IMR-90 (cell line): ENCODE data around the gene NELFE. TPM values are rescaled to one million over a fixed set of nuclear protein-coding genes. Genes with fewer than 3 reads are reported as not detected.

Source experiments
- ATAC-seq: fragments of 200-7000 bp; cut with Tn5 transposase; 2 replicates; pipeline ENCODE4 v1.9.1; 2020; ENCODE audit warnings: low read depth, mild to moderate bottlenecking, moderate library complexity
- BruUV-seq: library from RNA; stranded (reverse); fragments of 400-500 nt; replicated peaks from 2 replicates; lab custom pipeline; 2021; lab: Mats Ljungman, UMichigan
- CTCF ChIA-PET: fragments of 300-600 bp; formaldehyde crosslinking; extraction: SDS; loops from one replicate; lab custom pipeline; 2021; ENCODE audit warnings: antibody characterized with exemption; lab: Yijun Ruan, JAX
- POLR2A ChIA-PET: fragments of 300-600 bp; sonication (Branson Sonifier 250); formaldehyde crosslinking; loops from one replicate; lab custom pipeline; 2022; ENCODE audit warnings: antibody characterized with exemption; ENCODE audit not compliant: unreplicated experiment; lab: Charles Lee
- DNase-seq: peaks from one replicate; pipeline ENCODE4 v3.0.0; 2013
- H2AFZ ChIP-seq: replicated peaks from 2 replicates; pipeline ENCODE3; 2013; ENCODE audit warnings: low read length, mild to moderate bottlenecking; ENCODE audit not compliant: poor library complexity
- H2AK5ac ChIP-seq: 2 replicates; pipeline ENCODE4 v1.6.1; 2013; ENCODE audit warnings: low read depth, low read length, inconsistent platforms
- H2AK9ac ChIP-seq: replicated peaks from 2 replicates; pipeline ENCODE3; 2013; ENCODE audit warnings: mild to moderate bottlenecking, low read depth, low read length, moderate library complexity; ENCODE audit not compliant: poor library complexity
- H2BK120ac ChIP-seq: 2 replicates; pipeline ENCODE4 v1.6.1; 2013; ENCODE audit warnings: low read depth, low read length, inconsistent platforms
- H2BK15ac ChIP-seq: 3 replicates; pipeline ENCODE4 v1.6.1; 2013; ENCODE audit warnings: low read depth, low read length, inconsistent platforms
- H2BK20ac ChIP-seq: 2 replicates; pipeline ENCODE4 v1.6.1; 2013; ENCODE audit warnings: low read depth, mild to moderate bottlenecking, inconsistent platforms, low read length, moderate library complexity
- H2BK5ac ChIP-seq: 2 replicates; pipeline ENCODE4 v1.6.1; 2013; ENCODE audit warnings: mild to moderate bottlenecking, low read depth, low read length, inconsistent platforms; ENCODE audit not compliant: poor library complexity, severe bottlenecking
- H3K14ac ChIP-seq: replicated peaks from 2 replicates; pipeline ENCODE4 v1.6.1; 2013; ENCODE audit warnings: low read depth, low read length, inconsistent platforms
- H3K18ac ChIP-seq: 2 replicates; pipeline ENCODE4 v1.6.1; 2013; ENCODE audit warnings: low read depth, low read length, control low read depth
- H3K23ac ChIP-seq: 2 replicates; pipeline ENCODE4 v1.6.1; 2013; ENCODE audit warnings: low read depth, low read length, inconsistent platforms
- H3K27ac ChIP-seq: 2 replicates; pipeline ENCODE4 v1.5.1; 2013; ENCODE audit warnings: mild to moderate bottlenecking, control low read depth, low read length; ENCODE audit not compliant: insufficient read depth
- H3K27me3 ChIP-seq: 2 replicates; pipeline ENCODE4 v1.6.1; 2013; ENCODE audit warnings: low read length; ENCODE audit not compliant: control insufficient read depth, insufficient read depth
- H3K36me3 ChIP-seq: 2 replicates; pipeline ENCODE4 v1.6.1; 2013; ENCODE audit warnings: low read length, mixed read lengths; ENCODE audit not compliant: control insufficient read depth, insufficient read depth
- H3K4ac ChIP-seq: 2 replicates; pipeline ENCODE4 v1.6.1; 2013; ENCODE audit warnings: low read depth, low read length, inconsistent platforms
- H3K4me1 ChIP-seq: 2 replicates; pipeline ENCODE4 v1.6.1; 2013; ENCODE audit warnings: low read length, mixed read lengths; ENCODE audit not compliant: control insufficient read depth, insufficient read depth
- H3K4me2 ChIP-seq: 2 replicates; pipeline ENCODE4 v1.6.1; 2013; ENCODE audit warnings: low read depth, mild to moderate bottlenecking, control low read depth, low read length, moderate library complexity
- H3K4me3 ChIP-seq: 2 replicates; pipeline ENCODE4 v1.5.1; 2013; ENCODE audit warnings: low read depth, mild to moderate bottlenecking, control low read depth, low read length, moderate library complexity; ENCODE audit not compliant: insufficient read depth
- H3K56ac ChIP-seq: 2 replicates; pipeline ENCODE4 v1.6.1; 2013; ENCODE audit warnings: low read length, inconsistent platforms; ENCODE audit not compliant: insufficient read depth; ENCODE audit errors: extremely low read depth
- H3K79me1 ChIP-seq, 2 experiments: 2 replicates each; pipeline ENCODE4 v1.6.1; 2013; ENCODE audit warnings: low read length in 2 of 2, inconsistent platforms in 1 of 2, low read depth in 1 of 2
- H3K9ac ChIP-seq: 2 replicates; pipeline ENCODE4 v1.6.1; 2013; ENCODE audit warnings: low read depth, low read length, control low read depth
- H3K9me1 ChIP-seq: 2 replicates; pipeline ENCODE4 v1.6.1; 2013; ENCODE audit warnings: low read length, inconsistent platforms; ENCODE audit not compliant: insufficient read depth
- H3K9me3 ChIP-seq: 2 replicates; pipeline ENCODE4 v1.6.1; 2013; ENCODE audit warnings: low read length; ENCODE audit not compliant: control insufficient read depth, insufficient read depth
- H4K20me1 ChIP-seq: 2 replicates; pipeline ENCODE4 v1.6.1; 2013; ENCODE audit warnings: low read length, inconsistent platforms; ENCODE audit not compliant: insufficient read depth
- H4K5ac ChIP-seq: 2 replicates; pipeline ENCODE4 v1.6.1; 2013; ENCODE audit warnings: mild to moderate bottlenecking, low read depth, low read length, control low read depth
- H4K8ac ChIP-seq, 2 experiments: 2 replicates each; pipeline ENCODE4 v1.6.1; 2013; ENCODE audit warnings: low read depth in 2 of 2, low read length in 2 of 2, control low read depth in 1 of 2, inconsistent platforms in 1 of 2
- H4K91ac ChIP-seq: 2 replicates; pipeline ENCODE4 v1.6.1; 2013; ENCODE audit warnings: low read depth, low read length, inconsistent platforms; ENCODE audit not compliant: insufficient read depth
- BHLHE40 ChIP-seq: fragments of 150-350 bp; IDR thresholded peaks from 2 replicates; pipeline ENCODE4 v1.6.1; 2016; ENCODE audit warnings: mild to moderate bottlenecking, low read depth, low read length
- CEBPB ChIP-seq: IDR thresholded peaks from 2 replicates; pipeline ENCODE4 v1.6.1; 2012; ENCODE audit warnings: low read depth, low read length, improper control_type of control experiment
- CHD1 ChIP-seq: IDR thresholded peaks from 2 replicates; pipeline ENCODE4 v1.6.1; 2012; ENCODE audit warnings: low read depth, low read length, improper control_type of control experiment
- FOS ChIP-seq: fragments of 150-350 bp; IDR thresholded peaks from 2 replicates; pipeline ENCODE4 v1.6.1; 2016; ENCODE audit warnings: low read depth, low read length
- MAZ ChIP-seq: IDR thresholded peaks from 2 replicates; pipeline ENCODE4 v1.6.1; 2012; ENCODE audit warnings: low read depth, mild to moderate bottlenecking, low read length, improper control_type of control experiment, moderate library complexity, borderline replicate concordance
- NFE2L2 ChIP-seq: fragments of 150-350 bp; IDR thresholded peaks from 2 replicates; pipeline ENCODE4 v1.6.1; 2016; ENCODE audit warnings: low read depth, mild to moderate bottlenecking, low read length
- RAD21 ChIP-seq: IDR thresholded peaks from 2 replicates; pipeline ENCODE4 v1.6.1; 2012; ENCODE audit warnings: low read length, improper control_type of control experiment
- RCOR1 ChIP-seq: IDR thresholded peaks from 2 replicates; pipeline ENCODE4 v1.6.1; 2012; ENCODE audit warnings: mild to moderate bottlenecking, low read length, improper control_type of control experiment; ENCODE audit not compliant: insufficient replicate concordance
- RFX5 ChIP-seq: IDR thresholded peaks from 2 replicates; pipeline ENCODE4 v1.8.0; 2012; ENCODE audit warnings: low read depth, mild to moderate bottlenecking, low read length, moderate library complexity
- SMC3 ChIP-seq: fragments of 150-350 bp; IDR thresholded peaks from 2 replicates; pipeline ENCODE4 v1.6.1; 2016; ENCODE audit warnings: low read depth, mild to moderate bottlenecking, antibody characterized with exemption, low read length, moderate library complexity
- WGBS, 2 experiments: methylation state at CpG; one replicate each; pipeline versions ENCODE4 v1.1.5 to v1.1.7; 2013; ENCODE audit warnings: missing lambda C conversion rate in 2 of 2; ENCODE audit not compliant: insufficient read length in 1 of 2; ENCODE audit errors: extremely low coverage in 2 of 2; 5-methylcytosine and 5-hydroxymethylcytosine counted together
- dilution Hi-C: fragments of 300-500 bp; cut with HindIII; formaldehyde crosslinking; loops from one replicate; pipeline ENCODE4 v1.14.3; 2018; ENCODE audit warnings: low sequenced_read_pairs; ENCODE audit not compliant: unreplicated experiment
- in situ Hi-C: fragments of 300-500 bp; cut with MboI; formaldehyde crosslinking; loops from 3 replicates; pipeline ENCODE4 v1.14.3; 2019; ENCODE audit warnings: low sequenced_read_pairs, inconsistent platforms, mixed read lengths
- intact Hi-C: fragments of 100-400 bp; cut with micrococcal nuclease; formaldehyde crosslinking; loops from 2 replicates; pipeline ENCODE4 v1.10.0; 2022
- polyA plus RNA-seq, 3 experiments: library from polyadenylated mRNA; depleted of rRNA; stranded (reverse); fragments of >200 nt; gene quantifications; 2 replicates each; pipeline ENCODE4 v1.2.3, GENCODE V29; 2012; ENCODE audit warnings: low replicate concordance in 1 of 3
- total RNA-seq: library from RNA; depleted of rRNA; stranded (reverse); fragments of >200 nt; gene quantifications from 2 replicates; pipeline ENCODE4 v1.2.3, GENCODE V29; 2012
- TF ChIP-seq, protein P1 (sequence below): fragments of 150-350 bp; IDR thresholded peaks from 2 replicates; pipeline ENCODE4 v1.6.1; 2017; ENCODE audit warnings: mild to moderate bottlenecking, antibody characterized with exemption, low read length, low read depth
- TF ChIP-seq, protein P2 (sequence below): fragments of 150-350 bp; IDR thresholded peaks from 2 replicates; pipeline ENCODE4 v1.6.1; 2016; ENCODE audit warnings: low read depth, mild to moderate bottlenecking, low read length, moderate library complexity, borderline replicate concordance
- TF ChIP-seq, protein P3 (sequence below): conservative IDR thresholded peaks from 2 replicates; pipeline ENCODE4 v1.5.1; 2012; ENCODE audit warnings: mild to moderate bottlenecking, low read depth, low read length, improper control_type of control experiment

The NELFE gene
- total and polyA plus RNA-seq, 2 of the 4 experiments (the other 2 are of a cell fraction): 63.6 to 76.0 TPM

- H2AK9ac ChIP-seq: no peak overlapping the region
- no peak overlapping the region for H3K4me2 ChIP-seq
- intact Hi-C loops (loop anchor here (2.0 to 5.0 kb wide), 2 partner anchors 211 to 248 kb away; partner anchors contain the start of genes PPT2 and PRRT1), dilution Hi-C loops (no loop called here), in situ Hi-C loops (no loop called here)
- no peak overlapping the region for H4K91ac ChIP-seq
- H3K27ac ChIP-seq: no peak overlapping the region
- TF ChIP-seq RCOR1 (no peak), MAZ (no peak), RFX5 (no peak), RAD21 (no peak), SMC3 (no peak), CEBPB (no peak), BHLHE40 (no peak), CHD1 (no peak), NFE2L2 (no peak), FOS (no peak)
- TF ChIP-seq, protein P1, sequence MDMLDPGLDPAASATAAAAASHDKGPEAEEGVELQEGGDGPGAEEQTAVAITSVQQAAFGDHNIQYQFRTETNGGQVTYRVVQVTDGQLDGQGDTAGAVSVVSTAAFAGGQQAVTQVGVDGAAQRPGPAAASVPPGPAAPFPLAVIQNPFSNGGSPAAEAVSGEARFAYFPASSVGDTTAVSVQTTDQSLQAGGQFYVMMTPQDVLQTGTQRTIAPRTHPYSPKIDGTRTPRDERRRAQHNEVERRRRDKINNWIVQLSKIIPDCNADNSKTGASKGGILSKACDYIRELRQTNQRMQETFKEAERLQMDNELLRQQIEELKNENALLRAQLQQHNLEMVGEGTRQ: no peak
- TF ChIP-seq, protein P2, sequence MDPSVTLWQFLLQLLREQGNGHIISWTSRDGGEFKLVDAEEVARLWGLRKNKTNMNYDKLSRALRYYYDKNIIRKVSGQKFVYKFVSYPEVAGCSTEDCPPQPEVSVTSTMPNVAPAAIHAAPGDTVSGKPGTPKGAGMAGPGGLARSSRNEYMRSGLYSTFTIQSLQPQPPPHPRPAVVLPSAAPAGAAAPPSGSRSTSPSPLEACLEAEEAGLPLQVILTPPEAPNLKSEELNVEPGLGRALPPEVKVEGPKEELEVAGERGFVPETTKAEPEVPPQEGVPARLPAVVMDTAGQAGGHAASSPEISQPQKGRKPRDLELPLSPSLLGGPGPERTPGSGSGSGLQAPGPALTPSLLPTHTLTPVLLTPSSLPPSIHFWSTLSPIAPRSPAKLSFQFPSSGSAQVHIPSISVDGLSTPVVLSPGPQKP: no peak
- TF ChIP-seq, protein P3, sequence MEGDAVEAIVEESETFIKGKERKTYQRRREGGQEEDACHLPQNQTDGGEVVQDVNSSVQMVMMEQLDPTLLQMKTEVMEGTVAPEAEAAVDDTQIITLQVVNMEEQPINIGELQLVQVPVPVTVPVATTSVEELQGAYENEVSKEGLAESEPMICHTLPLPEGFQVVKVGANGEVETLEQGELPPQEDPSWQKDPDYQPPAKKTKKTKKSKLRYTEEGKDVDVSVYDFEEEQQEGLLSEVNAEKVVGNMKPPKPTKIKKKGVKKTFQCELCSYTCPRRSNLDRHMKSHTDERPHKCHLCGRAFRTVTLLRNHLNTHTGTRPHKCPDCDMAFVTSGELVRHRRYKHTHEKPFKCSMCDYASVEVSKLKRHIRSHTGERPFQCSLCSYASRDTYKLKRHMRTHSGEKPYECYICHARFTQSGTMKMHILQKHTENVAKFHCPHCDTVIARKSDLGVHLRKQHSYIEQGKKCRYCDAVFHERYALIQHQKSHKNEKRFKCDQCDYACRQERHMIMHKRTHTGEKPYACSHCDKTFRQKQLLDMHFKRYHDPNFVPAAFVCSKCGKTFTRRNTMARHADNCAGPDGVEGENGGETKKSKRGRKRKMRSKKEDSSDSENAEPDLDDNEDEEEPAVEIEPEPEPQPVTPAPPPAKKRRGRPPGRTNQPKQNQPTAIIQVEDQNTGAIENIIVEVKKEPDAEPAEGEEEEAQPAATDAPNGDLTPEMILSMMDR: no peak
- H3K9me1 ChIP-seq: peaks cover 9% of the 10 kb centered on the region; the same call in 1 of the 2 replicates
- H3K79me1 ChIP-seq: peaks cover 0 to 23% of the 10 kb centered on the region in 2 experiments; a peak in 2 of 4 replicates
- no peak overlapping the region for H2BK120ac ChIP-seq
- 0 out of 2 replicates have a peak, but pooled peaks cover 3% of the 10 kb centered on the region for H3K36me3 ChIP-seq
- ChIA-PET POLR2A (no interaction called here), CTCF (no interaction called here)
- no peak overlapping the region for H4K8ac ChIP-seq
- BruUV-seq: no TSS peak
- peaks cover 9% of the 10 kb centered on the region for H3K4me1 ChIP-seq
- 67% methylated on average over 1 of the region's 3 CpGs; no CpG with 5 or more reads in 1 of the 2 experiments for WGBS, 2 experiments
- no peak overlapping the region for H3K14ac ChIP-seq
- no peak overlapping the region for H3K56ac ChIP-seq
- no peak overlapping the region for H2BK20ac ChIP-seq
- no peak overlapping the region for H3K18ac ChIP-seq
- ATAC-seq (no peak), DNase-seq (peak; percentile 22)
- H4K5ac ChIP-seq: no peak overlapping the region
- no peaks in the 10 kb centered on the region for H3K27me3 ChIP-seq
- no peak overlapping the region for H3K9ac ChIP-seq
- H2AFZ ChIP-seq: no peak overlapping the region
- no peaks in the 10 kb centered on the region; the same call in 1 of the 2 replicates for H4K20me1 ChIP-seq
- no peak overlapping the region for H3K4me3 ChIP-seq
- H2BK5ac ChIP-seq: no peak overlapping the region
- no peak overlapping the region for H2BK15ac ChIP-seq
- no peak overlapping the region for H2AK5ac ChIP-seq
- H3K4ac ChIP-seq: no peak overlapping the region
- no peak overlapping the region for H3K23ac ChIP-seq
- H3K9me3 ChIP-seq: no peaks in the 10 kb centered on the region
Measured at GRCh38 chr6:31903957-31904356, 54.8 kb downstream of the NELFE start.
